IMR-90 (cell line): ENCODE data around the gene LDLRAD4.

ENCODE experiments used
- BHLHE40 ChIP-seq: fragments of 150-350 bp; IDR thresholded peaks from 2 replicates; pipeline ENCODE4 v1.6.1; 2016; ENCODE audit warnings: mild to moderate bottlenecking, low read depth, low read length
- CEBPB ChIP-seq: IDR thresholded peaks from 2 replicates; pipeline ENCODE4 v1.6.1; 2012; ENCODE audit warnings: low read depth, low read length, improper control_type of control experiment
- CHD1 ChIP-seq: IDR thresholded peaks from 2 replicates; pipeline ENCODE4 v1.6.1; 2012; ENCODE audit warnings: low read depth, low read length, improper control_type of control experiment
- CTCF ChIP-seq: conservative IDR thresholded peaks from 2 replicates; pipeline ENCODE4 v1.5.1; 2012; ENCODE audit warnings: mild to moderate bottlenecking, low read depth, low read length, improper control_type of control experiment
- FOS ChIP-seq: fragments of 150-350 bp; IDR thresholded peaks from 2 replicates; pipeline ENCODE4 v1.6.1; 2016; ENCODE audit warnings: low read depth, low read length
- MAFK ChIP-seq: IDR thresholded peaks from 2 replicates; pipeline ENCODE4 v1.6.1; 2012; ENCODE audit warnings: low read depth, low read length, improper control_type of control experiment
- MAZ ChIP-seq: IDR thresholded peaks from 2 replicates; pipeline ENCODE4 v1.6.1; 2012; ENCODE audit warnings: low read depth, mild to moderate bottlenecking, low read length, improper control_type of control experiment, moderate library complexity, borderline replicate concordance
- MXI1 ChIP-seq: IDR thresholded peaks from 2 replicates; pipeline ENCODE4 v1.6.1; 2012; ENCODE audit warnings: low read depth, mild to moderate bottlenecking, low read length, moderate library complexity, borderline replicate concordance
- POLR2A ChIP-seq: IDR thresholded peaks from 2 replicates; pipeline ENCODE4 v1.6.1; 2012; ENCODE audit warnings: mild to moderate bottlenecking, low read depth, low read length
- RAD21 ChIP-seq: IDR thresholded peaks from 2 replicates; pipeline ENCODE4 v1.6.1; 2012; ENCODE audit warnings: low read length, improper control_type of control experiment
- RCOR1 ChIP-seq: IDR thresholded peaks from 2 replicates; pipeline ENCODE4 v1.6.1; 2012; ENCODE audit warnings: mild to moderate bottlenecking, low read length, improper control_type of control experiment; ENCODE audit not compliant: insufficient replicate concordance
- RFX5 ChIP-seq: IDR thresholded peaks from 2 replicates; pipeline ENCODE4 v1.8.0; 2012; ENCODE audit warnings: low read depth, mild to moderate bottlenecking, low read length, moderate library complexity
- SMC3 ChIP-seq: fragments of 150-350 bp; IDR thresholded peaks from 2 replicates; pipeline ENCODE4 v1.6.1; 2016; ENCODE audit warnings: low read depth, mild to moderate bottlenecking, antibody characterized with exemption, low read length, moderate library complexity

GRCh38 chr18:13201292-13201691 lies 17.3 kb upstream of the LDLRAD4 start:
- TF ChIP-seq CTCF (no peak), MAFK (no peak), RAD21 (no peak), POLR2A (no peak), SMC3 (no peak), CHD1 (no peak), CEBPB (no peak), RCOR1 (no peak), RFX5 (no peak), FOS (no peak), MXI1 (no peak), MAZ (no peak), BHLHE40 (no peak)
